HEK293 (cell line): ENCODE results near the gene FOXN3.

Experiments used
- CTCF ChIA-PET: fragments of 350-600 bp; formaldehyde crosslinking; extraction: SDS; loops from one replicate; lab custom pipeline; 2021; ENCODE audit warnings: antibody characterized with exemption; lab: Yijun Ruan, JAX
- POLR2A ChIA-PET: fragments of 300-600 bp; formaldehyde crosslinking; extraction: SDS; loops from one replicate; lab custom pipeline; 2020; ENCODE audit warnings: antibody characterized with exemption, inconsistent platforms; lab: Yijun Ruan, JAX
- H3K27ac ChIP-seq: fragments of 200-500 bp; sonication (Bioruptor generic); 2 replicates; pipeline ENCODE4 v1.5.1; 2014; ENCODE audit warnings: low read depth, low read length, control low read depth, inconsistent platforms; ENCODE audit errors: extremely low read depth
- H3K36me3 ChIP-seq, 2 experiments: fragments of 200-500 bp in 1 of 2; sonication (Bioruptor generic) in 1 of 2; 1 replicate in 1 of 2; 2 replicates in 1 of 2; pipeline ENCODE4 v1.5.1; 2014 to 2017; ENCODE audit warnings: inconsistent platforms in 2 of 2, low read length in 2 of 2; ENCODE audit not compliant: control insufficient read depth in 2 of 2, insufficient read depth in 1 of 2
- H3K4me1 ChIP-seq: fragments of 200-500 bp; sonication (Bioruptor generic); 2 replicates; pipeline ENCODE4 v1.5.1; 2014; ENCODE audit warnings: mild to moderate bottlenecking, low read length, inconsistent platforms; ENCODE audit not compliant: control insufficient read depth, insufficient read depth
- H3K4me3 ChIP-seq: 2 replicates; pipeline ENCODE4 v1.5.1; 2011; ENCODE audit warnings: low read depth, mild to moderate bottlenecking, control low read depth, low read length, moderate library complexity
- H3K9me3 ChIP-seq: fragments of 200-500 bp; sonication (Bioruptor generic); 2 replicates; pipeline ENCODE4 v1.5.1; 2014; ENCODE audit warnings: low read depth, low read length, inconsistent platforms; ENCODE audit not compliant: control insufficient read depth, insufficient read depth
- AEBP2 ChIP-seq: fragments of 450-650 bp; formaldehyde crosslinking; IDR thresholded peaks from 2 replicates; pipeline ENCODE4 v1.5.1; 2016; ENCODE audit warnings: missing biosample characterization, missing genetic modification characterization, borderline replicate concordance
- ELK4 ChIP-seq: IDR thresholded peaks from 2 replicates; pipeline ENCODE4 v1.6.1; 2011; ENCODE audit warnings: mild to moderate bottlenecking, low read depth, low read length, borderline replicate concordance
- KLF16 ChIP-seq: fragments of 450-650 bp; formaldehyde crosslinking; IDR thresholded peaks from 2 replicates; pipeline ENCODE4 v1.5.1; 2017; ENCODE audit warnings: missing biosample characterization, missing genetic modification characterization
- PRDM10 ChIP-seq: fragments of 450-650 bp; formaldehyde crosslinking; IDR thresholded peaks from 2 replicates; pipeline ENCODE4 v1.5.1; 2016; ENCODE audit warnings: missing biosample characterization, missing genetic modification characterization
- SP7 ChIP-seq: fragments of 450-650 bp; formaldehyde crosslinking; IDR thresholded peaks from 2 replicates; pipeline ENCODE4 v1.5.1; 2016; ENCODE audit warnings: missing biosample characterization, missing genetic modification characterization
- YY1 ChIP-seq: fragments of 450-650 bp; formaldehyde crosslinking; IDR thresholded peaks from 2 replicates; pipeline ENCODE4 v1.5.1; 2018; ENCODE audit warnings: missing biosample characterization, missing genetic modification characterization
- ZBTB8A ChIP-seq: fragments of 450-650 bp; formaldehyde crosslinking; IDR thresholded peaks from 2 replicates; pipeline ENCODE4 v1.5.1; 2016; ENCODE audit warnings: missing biosample characterization, missing genetic modification characterization
- ZFP3 ChIP-seq: fragments of 450-650 bp; formaldehyde crosslinking; IDR thresholded peaks from 2 replicates; pipeline ENCODE4 v1.5.1; 2016; ENCODE audit warnings: low read depth, missing biosample characterization, missing genetic modification characterization
- ZFP41 ChIP-seq: fragments of 450-650 bp; formaldehyde crosslinking; IDR thresholded peaks from 2 replicates; pipeline ENCODE4 v1.5.1; 2016; ENCODE audit warnings: missing biosample characterization, missing genetic modification characterization, borderline replicate concordance
- ZIC2 ChIP-seq: fragments of 450-650 bp; formaldehyde crosslinking; IDR thresholded peaks from 2 replicates; pipeline ENCODE4 v1.5.1; 2016; ENCODE audit warnings: missing biosample characterization, missing genetic modification characterization
- ZNF121 ChIP-seq: fragments of 450-650 bp; formaldehyde crosslinking; IDR thresholded peaks from 2 replicates; pipeline ENCODE4 v1.5.1; 2016; ENCODE audit warnings: missing biosample characterization, missing genetic modification characterization
- ZNF140 ChIP-seq: fragments of 450-650 bp; formaldehyde crosslinking; IDR thresholded peaks from 2 replicates; pipeline ENCODE4 v1.5.1; 2016; ENCODE audit warnings: missing biosample characterization, missing genetic modification characterization
- ZNF184 ChIP-seq: fragments of 450-650 bp; IDR thresholded peaks from 2 replicates; pipeline ENCODE4 v1.5.1; 2018; ENCODE audit warnings: missing biosample characterization, mild to moderate bottlenecking, missing genetic modification characterization
- ZNF202 ChIP-seq: fragments of 450-650 bp; formaldehyde crosslinking; IDR thresholded peaks from 2 replicates; pipeline ENCODE4 v1.5.1; 2016; ENCODE audit warnings: missing biosample characterization, missing genetic modification characterization, borderline replicate concordance
- ZNF221 ChIP-seq: fragments of 450-650 bp; formaldehyde crosslinking; IDR thresholded peaks from 2 replicates; pipeline ENCODE4 v1.5.1; 2017; ENCODE audit warnings: missing biosample characterization, missing genetic modification characterization, borderline replicate concordance
- ZNF24 ChIP-seq: fragments of 450-650 bp; formaldehyde crosslinking; IDR thresholded peaks from 2 replicates; pipeline ENCODE4 v1.5.1; 2016; ENCODE audit warnings: missing biosample characterization, missing genetic modification characterization
- ZNF266 ChIP-seq: fragments of 450-650 bp; formaldehyde crosslinking; IDR thresholded peaks from 2 replicates; pipeline ENCODE4 v1.5.1; 2016; ENCODE audit warnings: missing biosample characterization, missing genetic modification characterization, low read depth
- ZNF292 ChIP-seq: fragments of 450-650 bp; formaldehyde crosslinking; IDR thresholded peaks from 2 replicates; pipeline ENCODE4 v1.5.1; 2016; ENCODE audit warnings: low read depth, missing biosample characterization, missing genetic modification characterization, borderline replicate concordance
- ZNF341 ChIP-seq: fragments of 450-650 bp; formaldehyde crosslinking; IDR thresholded peaks from 2 replicates; pipeline ENCODE4; 2016; ENCODE audit warnings: low read depth, missing biosample characterization, missing genetic modification characterization
- ZNF366 ChIP-seq: fragments of 450-650 bp; formaldehyde crosslinking; conservative IDR thresholded peaks from 2 replicates; pipeline ENCODE4 v1.5.1; 2016; ENCODE audit warnings: missing biosample characterization, missing genetic modification characterization
- ZNF426 ChIP-seq: fragments of 450-650 bp; formaldehyde crosslinking; IDR thresholded peaks from 2 replicates; pipeline ENCODE4 v1.5.1; 2017; ENCODE audit warnings: missing biosample characterization, missing genetic modification characterization, mild to moderate bottlenecking, inconsistent platforms, moderate library complexity
- ZNF544 ChIP-seq: fragments of 450-650 bp; formaldehyde crosslinking; IDR thresholded peaks from 2 replicates; pipeline ENCODE4 v1.5.0; 2017; ENCODE audit warnings: missing biosample characterization, missing genetic modification characterization
- ZNF548 ChIP-seq: fragments of 450-650 bp; formaldehyde crosslinking; IDR thresholded peaks from 2 replicates; pipeline ENCODE4 v1.5.1; 2016; ENCODE audit warnings: missing biosample characterization, missing genetic modification characterization
- ZNF585B ChIP-seq: fragments of 450-650 bp; formaldehyde crosslinking; IDR thresholded peaks from 2 replicates; pipeline ENCODE4 v1.5.1; 2016; ENCODE audit warnings: missing biosample characterization, missing genetic modification characterization
- ZNF623 ChIP-seq: fragments of 450-650 bp; formaldehyde crosslinking; IDR thresholded peaks from 2 replicates; pipeline ENCODE4 v1.5.1; 2016; ENCODE audit warnings: missing biosample characterization, missing genetic modification characterization
- ZNF654 ChIP-seq: fragments of 450-650 bp; formaldehyde crosslinking; IDR thresholded peaks from 2 replicates; pipeline ENCODE4 v1.5.1; 2016; ENCODE audit warnings: low read depth, missing biosample characterization, missing genetic modification characterization
- ZNF670 ChIP-seq: fragments of 450-650 bp; formaldehyde crosslinking; IDR thresholded peaks from 2 replicates; pipeline ENCODE4 v1.5.1; 2016; ENCODE audit warnings: missing biosample characterization, missing genetic modification characterization, low read depth
- ZNF704 ChIP-seq: fragments of 450-650 bp; formaldehyde crosslinking; IDR thresholded peaks from 2 replicates; pipeline ENCODE4 v1.5.1; 2016; ENCODE audit warnings: missing biosample characterization, missing genetic modification characterization
- ZSCAN23 ChIP-seq: fragments of 450-650 bp; formaldehyde crosslinking; IDR thresholded peaks from 2 replicates; pipeline ENCODE4 v1.5.1; 2016; ENCODE audit warnings: missing biosample characterization, missing genetic modification characterization
- TF ChIP-seq, protein P1 (sequence below): fragments of 450-650 bp; formaldehyde crosslinking; IDR thresholded peaks from 2 replicates; pipeline ENCODE4 v1.5.1; 2016; ENCODE audit warnings: missing biosample characterization, missing genetic modification characterization

The FOXN3 gene

GRCh38 chr14:89289477-89289876 lies 127.6 kb downstream of the FOXN3 start:
- ChIA-PET CTCF (no interaction called here), POLR2A (interaction anchor here (0.7 kb wide), 1 partner anchor 726 kb away, joined by 4 read pairs; no protein-coding TSS in a partner anchor)
- H3K4me3 ChIP-seq, result no peak overlapping the region
- H3K4me1 ChIP-seq, result no peaks in the 10 kb centered on the region
- no peak overlapping the region for H3K27ac ChIP-seq
- no peaks in the 10 kb centered on the region for H3K9me3 ChIP-seq
- no peaks in the 10 kb centered on the region for H3K36me3 ChIP-seq
- no peak for TF ChIP-seq PRDM10 (tag by site-specific recombination)
- TF ChIP-seq ZNF121 (tag by site-specific recombination), result no peak
- TF ChIP-seq ZFP41 (tag by site-specific recombination), result no peak
- no peak for TF ChIP-seq ZSCAN23 (tag by site-specific recombination)
- TF ChIP-seq SP7 (tag by site-specific recombination), result no peak
- no peak for TF ChIP-seq ZFP3
- TF ChIP-seq AEBP2 (tag by site-specific recombination), result no peak
- TF ChIP-seq ELK4, result no peak
- no peak for TF ChIP-seq ZNF670 (tag by site-specific recombination)
- no peak for TF ChIP-seq ZNF266 (tag by site-specific recombination)
- TF ChIP-seq ZNF221 (tag by site-specific recombination), result no peak
- no peak for TF ChIP-seq ZBTB8A (tag by site-specific recombination)
- no peak for TF ChIP-seq ZNF426 (tag by site-specific recombination)

DNA sequence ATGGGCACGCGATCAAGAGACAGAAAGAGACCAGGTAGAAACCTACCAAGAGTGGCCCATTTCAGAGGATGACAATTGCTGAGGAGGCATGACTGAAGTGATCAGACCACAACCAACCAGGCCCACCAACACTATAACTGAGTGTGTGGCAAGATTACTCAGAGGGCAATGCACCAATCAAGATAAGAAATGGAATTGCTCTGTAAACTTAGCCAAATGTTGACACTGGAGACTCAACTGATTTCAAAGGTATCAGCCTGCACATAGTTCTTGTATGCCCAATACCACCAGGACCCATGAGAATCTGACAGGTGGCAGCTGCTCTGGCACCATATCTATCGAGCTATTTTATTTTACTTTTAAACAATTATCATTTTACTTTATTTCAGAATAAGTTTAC lies 128.9 kb downstream of the FOXN3 start:
- CTCF ChIA-PET, result interaction anchor here (0.6 kb wide), 1 partner anchor 582 kb away, joined by 4 read pairs; no protein-coding TSS in a partner anchor

More for the DNA sequence above, 128.9 kb downstream of the FOXN3 start:
- Histone ChIP-seq H3K4me3 (no peak overlapping the region), H3K36me3 (no peaks in the 10 kb centered on the region), H3K4me1 (0 out of 2 replicates have a peak, but pooled peaks cover 2% of the 10 kb centered on the region), H3K27ac (no peak overlapping the region), H3K9me3 (no peaks in the 10 kb centered on the region)
- TF ChIP-seq ZNF24 (tag by site-specific recombination), result no peak
- no peak for TF ChIP-seq KLF16 (tag by site-specific recombination)
- TF ChIP-seq ZNF140 (tag by site-specific recombination), result no peak
- no peak for TF ChIP-seq YY1
- no peak for TF ChIP-seq ZNF544 (tag by site-specific recombination)
- no peak for TF ChIP-seq ZNF623 (tag by site-specific recombination)
- TF ChIP-seq ZNF585B (tag by site-specific recombination), result no peak
- TF ChIP-seq ZNF184 (tag by site-specific recombination), result no peak
- no peak for TF ChIP-seq ZNF548 (tag by site-specific recombination)
- TF ChIP-seq ZNF292, result no peak
- TF ChIP-seq ZNF654 (tag by site-specific recombination), result no peak
- TF ChIP-seq, protein P1, sequence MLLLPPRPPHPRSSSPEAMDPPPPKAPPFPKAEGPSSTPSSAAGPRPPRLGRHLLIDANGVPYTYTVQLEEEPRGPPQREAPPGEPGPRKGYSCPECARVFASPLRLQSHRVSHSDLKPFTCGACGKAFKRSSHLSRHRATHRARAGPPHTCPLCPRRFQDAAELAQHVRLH, result no peak
- TF ChIP-seq ZIC2 (tag by site-specific recombination), result no peak
- no peak for TF ChIP-seq ZNF366
- no peak for TF ChIP-seq ZNF704 (tag by site-specific recombination)
- TF ChIP-seq ZNF202, result no peak
- TF ChIP-seq ZNF341 (tag by site-specific recombination), result no peak
- POLR2A ChIA-PET, result no interaction called here
